GM23338 (cell line): ENCODE results near the gene KIAA0586. TPM values are rescaled to one million over a fixed set of nuclear protein-coding genes. Genes with fewer than 3 reads are reported as not detected.
A peak's percentile ranks its signal among the peaks of the same experiment; 100 is the strongest.

Experiments used
- ATAC-seq: fragments of 200-7000 bp; cut with Tn5 transposase; 3 replicates; pipeline ENCODE4 v1.9.1; 2020
- DNase-seq: peaks from one replicate; pipeline ENCODE4 v3.0.0-alpha.2; 2015; ENCODE audit warnings: low spot score
- H2AFZ ChIP-seq: fragments of 200-600 bp; sonication (generic); 2 replicates; pipeline ENCODE4 v1.8.0; 2016; ENCODE audit warnings: antibody characterized with exemption, mild to moderate bottlenecking, moderate library complexity
- H3F3A ChIP-seq: fragments of 200-600 bp; sonication (generic); replicated peaks from 2 replicates; pipeline ENCODE4 v1.8.0; 2017; ENCODE audit warnings: antibody characterized with exemption, mixed run types, low read depth
- H3K27ac ChIP-seq: fragments of 200-600 bp; sonication (generic); 2 replicates; pipeline ENCODE4 v1.6.1; 2016; ENCODE audit warnings: low read depth
- H3K27me3 ChIP-seq: fragments of 200-600 bp; sonication (generic); 2 replicates; pipeline ENCODE4 v1.8.0; 2016; ENCODE audit warnings: mild to moderate bottlenecking, mixed run types, moderate library complexity; ENCODE audit not compliant: insufficient read depth
- H3K36me3 ChIP-seq: fragments of 200-600 bp; sonication (generic); 2 replicates; pipeline ENCODE4 v1.8.0; 2016; ENCODE audit warnings: mild to moderate bottlenecking; ENCODE audit not compliant: insufficient read depth
- H3K4me1 ChIP-seq: fragments of 200-600 bp; sonication (generic); 2 replicates; pipeline ENCODE4 v1.8.0; 2016; ENCODE audit warnings: mild to moderate bottlenecking, moderate library complexity; ENCODE audit not compliant: insufficient read depth
- H3K4me2 ChIP-seq: fragments of 200-600 bp; sonication (generic); 2 replicates; pipeline ENCODE4 v1.7.1; 2017; ENCODE audit warnings: mixed run types
- H3K4me3 ChIP-seq: fragments of 200-600 bp; sonication (generic); 2 replicates; pipeline ENCODE4 v1.6.1; 2016; ENCODE audit warnings: mixed run types
- H3K79me2 ChIP-seq: fragments of 200-600 bp; sonication (generic); replicated peaks from 2 replicates; pipeline ENCODE4 v1.8.0; 2017; ENCODE audit warnings: mild to moderate bottlenecking; ENCODE audit not compliant: insufficient read depth
- H3K9me2 ChIP-seq: fragments of 200-600 bp; sonication (generic); 2 replicates; pipeline ENCODE4 v1.8.0; 2017; ENCODE audit not compliant: insufficient read depth
- H4K20me1 ChIP-seq: fragments of 200-600 bp; sonication (generic); replicated peaks from 2 replicates; pipeline ENCODE4 v1.8.0; 2017; ENCODE audit warnings: mild to moderate bottlenecking; ENCODE audit not compliant: insufficient read depth
- H3K27ac Mint-ChIP-seq: 2 replicates; pipeline ENCODE4 v1.8.0; 2020; ENCODE audit warnings: inconsistent platforms, mild to moderate bottlenecking, moderate library complexity, mixed read lengths
- H3K27me3 Mint-ChIP-seq: 3 replicates; pipeline ENCODE4 v1.8.0; 2022; ENCODE audit warnings: low read depth, mild to moderate bottlenecking, moderate library complexity, mixed read lengths, inconsistent platforms; ENCODE audit not compliant: insufficient read depth, poor library complexity
- H3K36me3 Mint-ChIP-seq: 3 replicates; pipeline ENCODE4 v1.8.0; 2021; ENCODE audit warnings: low read depth, mild to moderate bottlenecking, inconsistent platforms, moderate library complexity, mixed read lengths
- H3K4me1 Mint-ChIP-seq: 3 replicates; pipeline ENCODE4 v1.8.0; 2020; ENCODE audit warnings: mild to moderate bottlenecking, inconsistent platforms, mixed read lengths
- H3K4me3 Mint-ChIP-seq: 3 replicates; pipeline ENCODE4 v1.8.0; 2021; ENCODE audit warnings: moderate library complexity, mild to moderate bottlenecking, inconsistent platforms, mixed read lengths
- H3K9me3 Mint-ChIP-seq: 3 replicates; pipeline ENCODE4 v1.8.0; 2020; ENCODE audit warnings: moderate library complexity, mild to moderate bottlenecking, inconsistent platforms, mixed read lengths
- EZH2phosphoT487 ChIP-seq: fragments of 200-600 bp; sonication (generic); IDR thresholded peaks from one replicate; pipeline ENCODE4 v1.8.1; 2018; ENCODE audit warnings: antibody characterized with exemption; ENCODE audit not compliant: unreplicated experiment
- NANOG ChIP-seq: IDR thresholded peaks from 2 replicates; pipeline ENCODE4 v1.6.1; 2016; ENCODE audit warnings: antibody characterized with exemption, borderline replicate concordance
- POLR2AphosphoS5 ChIP-seq: IDR thresholded peaks from 2 replicates; pipeline ENCODE4 v1.6.1; 2016; ENCODE audit warnings: antibody characterized with exemption, low read depth
- ZNF114 ChIP-seq: fragments of 250-450 bp; sonication (Bioruptor Pico); IDR thresholded peaks from 2 replicates; pipeline ENCODE4 v1.5.0; 2020; ENCODE audit warnings: mild to moderate bottlenecking, moderate library complexity
- ZNF331 ChIP-seq: fragments of 250-450 bp; sonication (Bioruptor Pico); IDR thresholded peaks from 2 replicates; pipeline ENCODE4 v1.5.0; 2020; ENCODE audit warnings: low read depth, mild to moderate bottlenecking, moderate library complexity
- polyA plus RNA-seq: library from polyadenylated mRNA; unstranded; fragments of >200 nt; fragmentation: Nextera tagmentation; extraction: Ambion mirVana; gene quantifications from 2 replicates; pipeline ENCODE4 v1.2.1, GENCODE V29; 2016
- total RNA-seq: library from RNA; depleted of rRNA; stranded (reverse); fragments of >200 nt; shearing (Covaris generic); gene quantifications from 2 replicates; pipeline ENCODE4 v1.2.3, GENCODE V29; 2014
- TF ChIP-seq, protein P1 (sequence below): IDR thresholded peaks from 2 replicates; pipeline ENCODE4 v1.6.1; 2016; ENCODE audit warnings: antibody characterized with exemption
- TF ChIP-seq, protein P2 (sequence below), 2 experiments: fragments of 200-600 bp in 1 of 2; sonication (generic) in 1 of 2; conservative IDR thresholded peaks; 2 replicates each; pipeline versions ENCODE4 v1.5.1 to v1.6.1; 2016 to 2017; ENCODE audit warnings: antibody characterized with exemption in 2 of 2, low read depth in 2 of 2, mild to moderate bottlenecking in 2 of 2, moderate library complexity in 1 of 2
- TF ChIP-seq, protein P3 (sequence below): IDR thresholded peaks from one replicate; pipeline ENCODE4 v1.6.1; 2018; ENCODE audit warnings: antibody characterized with exemption; ENCODE audit not compliant: unreplicated experiment

The KIAA0586 gene
- total and polyA plus RNA-seq, 2 experiments from 2014 or later: 22.2 to 23.7 TPM

DNA sequence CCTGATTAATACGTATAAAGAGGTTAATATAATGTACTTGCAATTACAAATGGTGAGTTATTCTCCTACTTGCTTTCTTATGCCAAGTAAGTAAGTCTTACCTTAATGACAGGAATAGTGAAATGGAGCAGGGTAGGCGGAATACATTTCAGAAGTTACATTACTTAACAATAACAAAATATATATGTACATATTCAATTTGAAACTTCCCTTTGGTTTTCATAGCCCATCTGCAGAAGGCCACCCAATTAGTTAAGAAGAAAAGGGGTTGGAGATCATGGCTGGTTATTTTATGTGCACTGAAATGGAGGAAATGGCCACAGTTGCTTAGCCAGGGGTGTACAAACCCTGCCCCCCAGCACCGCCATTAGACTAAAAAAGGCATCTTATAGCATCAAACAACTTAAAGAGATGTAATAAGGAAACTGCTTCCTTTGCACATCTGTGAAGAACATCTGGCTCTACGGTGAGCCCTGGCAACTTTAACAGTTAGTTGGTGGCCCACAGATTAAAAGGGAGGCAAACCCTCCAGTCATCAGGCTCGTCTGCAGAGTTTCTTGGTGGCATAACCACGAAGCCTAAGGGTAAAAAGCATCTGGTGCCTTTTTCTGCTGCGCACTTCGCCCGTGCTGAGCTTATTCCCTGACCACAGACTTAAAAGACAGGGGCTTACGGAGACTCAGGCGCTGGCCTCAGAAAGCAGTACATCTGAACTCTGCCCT is 171.4 kb downstream of the KIAA0586 start:
- peaks cover 21% of the 10 kb centered on the region for H3K4me1 Mint-ChIP-seq
- Histone ChIP-seq H3K4me1 (peaks cover 18% of the 10 kb centered on the region), H3K36me3 (no peaks in the 10 kb centered on the region), H3K27me3 (no peaks in the 10 kb centered on the region), H3F3A (no peaks in the 10 kb centered on the region), H3K4me3 (no peak overlapping the region), H3K4me2 (peak overlapping the region; percentile 61), H2AFZ (peak overlapping the region; percentile 2), H4K20me1 (no peaks in the 10 kb centered on the region), H3K79me2 (no peaks in the 10 kb centered on the region), H3K9me2 (peaks cover 8% of the 10 kb centered on the region), H3K27ac (no peak overlapping the region)
- H3K27ac Mint-ChIP-seq: no peak overlapping the region
- H3K4me3 Mint-ChIP-seq: no peak overlapping the region
- peaks cover 10% of the 10 kb centered on the region for H3K27me3 Mint-ChIP-seq
- TF ChIP-seq POLR2AphosphoS5: no peak
- TF ChIP-seq, protein P1, sequence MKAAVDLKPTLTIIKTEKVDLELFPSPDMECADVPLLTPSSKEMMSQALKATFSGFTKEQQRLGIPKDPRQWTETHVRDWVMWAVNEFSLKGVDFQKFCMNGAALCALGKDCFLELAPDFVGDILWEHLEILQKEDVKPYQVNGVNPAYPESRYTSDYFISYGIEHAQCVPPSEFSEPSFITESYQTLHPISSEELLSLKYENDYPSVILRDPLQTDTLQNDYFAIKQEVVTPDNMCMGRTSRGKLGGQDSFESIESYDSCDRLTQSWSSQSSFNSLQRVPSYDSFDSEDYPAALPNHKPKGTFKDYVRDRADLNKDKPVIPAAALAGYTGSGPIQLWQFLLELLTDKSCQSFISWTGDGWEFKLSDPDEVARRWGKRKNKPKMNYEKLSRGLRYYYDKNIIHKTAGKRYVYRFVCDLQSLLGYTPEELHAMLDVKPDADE: no peak
- no peak for TF ChIP-seq ZNF331 (CRISPR knock-in tag)
- TF ChIP-seq NANOG: peak; percentile 43; the same call in 1 of the 2 replicates
- H3K36me3 Mint-ChIP-seq: no peaks in the 10 kb centered on the region
- no peak for DNase-seq
- no peaks in the 10 kb centered on the region for H3K9me3 Mint-ChIP-seq
- no peak for ATAC-seq

DNA sequence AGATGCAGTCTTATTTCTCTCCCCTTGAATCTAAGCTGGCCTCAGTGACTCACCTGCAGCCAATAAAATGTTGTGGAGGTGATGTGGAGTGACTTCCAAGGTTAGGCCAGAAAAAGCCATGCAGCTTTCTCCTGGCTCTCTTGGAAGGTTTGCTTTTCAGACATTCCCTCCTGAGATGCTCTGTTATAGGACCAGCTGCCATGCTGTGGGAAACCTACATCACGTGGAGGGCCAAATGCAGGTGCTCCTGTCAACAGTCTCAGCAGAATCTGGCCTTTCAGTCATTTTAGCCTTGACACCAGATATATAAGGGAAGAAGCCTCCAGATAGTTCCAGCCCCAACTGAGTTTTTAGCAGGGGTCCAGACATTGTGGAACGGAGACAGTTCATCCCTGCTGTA is 172.2 kb downstream of the KIAA0586 start:
- Histone ChIP-seq H3K4me2 (0 out of 2 replicates have a peak overlapping the region, but pooled peaks have one; percentile 61), H3K79me2 (no peaks in the 10 kb centered on the region), H3K4me3 (no peak overlapping the region), H3K27me3 (no peaks in the 10 kb centered on the region), H3K27ac (no peak overlapping the region), H3K36me3 (no peaks in the 10 kb centered on the region), H3F3A (no peaks in the 10 kb centered on the region), H2AFZ (peak overlapping the region; percentile 2), H4K20me1 (no peaks in the 10 kb centered on the region), H3K4me1 (peaks cover 18% of the 10 kb centered on the region), H3K9me2 (peaks cover 8% of the 10 kb centered on the region)
- Mint-ChIP-seq H3K27me3 (peaks cover 10% of the 10 kb centered on the region), H3K27ac (no peak overlapping the region), H3K4me3 (no peak overlapping the region), H3K36me3 (no peaks in the 10 kb centered on the region), H3K9me3 (no peaks in the 10 kb centered on the region), H3K4me1 (peaks cover 24% of the 10 kb centered on the region)
- ATAC-seq (no peak), DNase-seq (no peak)
- TF ChIP-seq, protein P2, sequence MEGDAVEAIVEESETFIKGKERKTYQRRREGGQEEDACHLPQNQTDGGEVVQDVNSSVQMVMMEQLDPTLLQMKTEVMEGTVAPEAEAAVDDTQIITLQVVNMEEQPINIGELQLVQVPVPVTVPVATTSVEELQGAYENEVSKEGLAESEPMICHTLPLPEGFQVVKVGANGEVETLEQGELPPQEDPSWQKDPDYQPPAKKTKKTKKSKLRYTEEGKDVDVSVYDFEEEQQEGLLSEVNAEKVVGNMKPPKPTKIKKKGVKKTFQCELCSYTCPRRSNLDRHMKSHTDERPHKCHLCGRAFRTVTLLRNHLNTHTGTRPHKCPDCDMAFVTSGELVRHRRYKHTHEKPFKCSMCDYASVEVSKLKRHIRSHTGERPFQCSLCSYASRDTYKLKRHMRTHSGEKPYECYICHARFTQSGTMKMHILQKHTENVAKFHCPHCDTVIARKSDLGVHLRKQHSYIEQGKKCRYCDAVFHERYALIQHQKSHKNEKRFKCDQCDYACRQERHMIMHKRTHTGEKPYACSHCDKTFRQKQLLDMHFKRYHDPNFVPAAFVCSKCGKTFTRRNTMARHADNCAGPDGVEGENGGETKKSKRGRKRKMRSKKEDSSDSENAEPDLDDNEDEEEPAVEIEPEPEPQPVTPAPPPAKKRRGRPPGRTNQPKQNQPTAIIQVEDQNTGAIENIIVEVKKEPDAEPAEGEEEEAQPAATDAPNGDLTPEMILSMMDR (conservative IDR thresholded peaks at IDR 0.05; ENCODE audit: low read depth in 2 of 2): no peak
- TF ChIP-seq ZNF331 (CRISPR knock-in tag) (no peak), EZH2phosphoT487 (no peak), ZNF114 (CRISPR knock-in tag) (no peak), NANOG (no peak)
- TF ChIP-seq, protein P1: no peak
- TF ChIP-seq, protein P3, sequence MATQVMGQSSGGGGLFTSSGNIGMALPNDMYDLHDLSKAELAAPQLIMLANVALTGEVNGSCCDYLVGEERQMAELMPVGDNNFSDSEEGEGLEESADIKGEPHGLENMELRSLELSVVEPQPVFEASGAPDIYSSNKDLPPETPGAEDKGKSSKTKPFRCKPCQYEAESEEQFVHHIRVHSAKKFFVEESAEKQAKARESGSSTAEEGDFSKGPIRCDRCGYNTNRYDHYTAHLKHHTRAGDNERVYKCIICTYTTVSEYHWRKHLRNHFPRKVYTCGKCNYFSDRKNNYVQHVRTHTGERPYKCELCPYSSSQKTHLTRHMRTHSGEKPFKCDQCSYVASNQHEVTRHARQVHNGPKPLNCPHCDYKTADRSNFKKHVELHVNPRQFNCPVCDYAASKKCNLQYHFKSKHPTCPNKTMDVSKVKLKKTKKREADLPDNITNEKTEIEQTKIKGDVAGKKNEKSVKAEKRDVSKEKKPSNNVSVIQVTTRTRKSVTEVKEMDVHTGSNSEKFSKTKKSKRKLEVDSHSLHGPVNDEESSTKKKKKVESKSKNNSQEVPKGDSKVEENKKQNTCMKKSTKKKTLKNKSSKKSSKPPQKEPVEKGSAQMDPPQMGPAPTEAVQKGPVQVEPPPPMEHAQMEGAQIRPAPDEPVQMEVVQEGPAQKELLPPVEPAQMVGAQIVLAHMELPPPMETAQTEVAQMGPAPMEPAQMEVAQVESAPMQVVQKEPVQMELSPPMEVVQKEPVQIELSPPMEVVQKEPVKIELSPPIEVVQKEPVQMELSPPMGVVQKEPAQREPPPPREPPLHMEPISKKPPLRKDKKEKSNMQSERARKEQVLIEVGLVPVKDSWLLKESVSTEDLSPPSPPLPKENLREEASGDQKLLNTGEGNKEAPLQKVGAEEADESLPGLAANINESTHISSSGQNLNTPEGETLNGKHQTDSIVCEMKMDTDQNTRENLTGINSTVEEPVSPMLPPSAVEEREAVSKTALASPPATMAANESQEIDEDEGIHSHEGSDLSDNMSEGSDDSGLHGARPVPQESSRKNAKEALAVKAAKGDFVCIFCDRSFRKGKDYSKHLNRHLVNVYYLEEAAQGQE: no peak
